Pons (tissue), 1 donor: ENCODE data around the gene SASH3.
"Not testable (repeated sequence)": the region's sequence is repeated elsewhere in the genome, so short reads cannot be mapped to it uniquely, and the experiment has no call there.

Source experiments
- DNase-seq: peaks from one replicate; pipeline ENCODE4 v3.0.0-alpha.2; 2016; ENCODE audit warnings: low spot score

The SASH3 gene

GRCh38 chrX:129779747-129780146 lies at the start of gene SASH3:
TSS of gene SASH3 (plus strand) at chrX:129779949. CDS start at chrX:129780098, 149 bp downstream.
- peak; percentile 28 for DNase-seq

GRCh38 chrX:129731228-129731627 lies 48.5 kb upstream of the SASH3 start:
- no peak for DNase-seq

- no peak for DNase-seq
Observed at GRCh38 chrX:129732857-129733256, 46.9 kb upstream of the SASH3 start.

- DNase-seq = no peak
Observed at GRCh38 chrX:129733335-129733734, 46.4 kb upstream of the SASH3 start.

GRCh38 chrX:129736491-129736890 lies 43.3 kb upstream of the SASH3 start:
- DNase-seq = no peak

GRCh38 chrX:129737916-129738315 lies 41.8 kb upstream of the SASH3 start:
- no peak for DNase-seq

- DNase-seq = no peak
Observed at GRCh38 chrX:129738466-129739308, 41.1 kb upstream of the SASH3 start, which contains the start of gene XPNPEP2. TSS of gene XPNPEP2 (plus strand) at chrX:129738979. CDS start at chrX:129739214, 235 bp downstream.

GRCh38 chrX:129739578-129739977 lies 40.2 kb upstream of the SASH3 start:
- DNase-seq = no peak

- DNase-seq = no peak
Observed at GRCh38 chrX:129741880-129742758, 37.6 kb upstream of the SASH3 start.

- DNase-seq = not testable (repeated sequence)
Observed at GRCh38 chrX:129742759-129743152, 37.0 kb upstream of the SASH3 start.

GRCh38 chrX:129743821-129744220 lies 35.9 kb upstream of the SASH3 start:
- no peak for DNase-seq

- DNase-seq = no peak
Observed at GRCh38 chrX:129744861-129745321, 34.9 kb upstream of the SASH3 start.

- DNase-seq = no peak
Observed at GRCh38 chrX:129746557-129747470, 32.9 kb upstream of the SASH3 start.

GRCh38 chrX:129747533-129747932 lies 32.2 kb upstream of the SASH3 start:
- no peak for DNase-seq

GRCh38 chrX:129748305-129748704 lies 31.4 kb upstream of the SASH3 start:
- DNase-seq = no peak

- no peak for DNase-seq
Observed at GRCh38 chrX:129749069-129749468, 30.7 kb upstream of the SASH3 start.

- DNase-seq = no peak
Observed at GRCh38 chrX:129750971-129751370, 28.8 kb upstream of the SASH3 start.

- no peak for DNase-seq
Observed at GRCh38 chrX:129754056-129755024, 25.4 kb upstream of the SASH3 start.

- no peak for DNase-seq
Observed at GRCh38 chrX:129755779-129756650, 23.7 kb upstream of the SASH3 start.
